ENCODE results near the gene RASAL3.
A peak's percentile ranks its signal among the peaks of the same experiment; 100 is the strongest.

DNA sequence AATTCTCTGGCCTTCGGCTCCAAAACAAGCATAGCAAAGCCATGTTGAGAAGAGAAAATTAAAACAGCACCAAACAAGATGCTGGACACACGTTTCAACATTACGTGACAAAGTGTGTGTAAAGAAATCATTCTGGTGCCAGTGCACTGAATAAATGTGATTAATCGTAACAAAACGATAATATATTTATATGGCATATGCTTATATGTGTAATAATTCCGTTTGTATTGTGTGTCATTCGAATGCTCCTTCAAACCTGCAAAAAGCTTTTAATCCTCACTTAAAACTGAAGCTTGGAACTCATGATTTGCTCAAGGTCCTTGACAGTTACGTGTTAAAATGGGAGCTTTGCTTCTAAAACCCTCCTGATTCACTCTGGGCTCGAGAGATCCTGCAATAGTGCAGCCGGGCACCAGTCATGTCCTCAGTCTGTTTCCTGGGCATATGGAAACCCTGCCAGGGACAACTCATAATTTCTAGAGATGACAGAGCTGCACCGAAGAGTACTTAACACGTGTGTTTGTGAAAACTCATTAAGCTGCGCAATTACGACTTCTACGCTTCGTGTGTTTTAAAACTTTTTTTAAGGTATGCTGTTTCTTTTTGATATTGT is 44.8 kb downstream of the RASAL3 start:
- TF ChIP-seq POLR2A (IDR thresholded peaks at IDR 0.05) = no peak
- TF ChIP-seq, protein P1, sequence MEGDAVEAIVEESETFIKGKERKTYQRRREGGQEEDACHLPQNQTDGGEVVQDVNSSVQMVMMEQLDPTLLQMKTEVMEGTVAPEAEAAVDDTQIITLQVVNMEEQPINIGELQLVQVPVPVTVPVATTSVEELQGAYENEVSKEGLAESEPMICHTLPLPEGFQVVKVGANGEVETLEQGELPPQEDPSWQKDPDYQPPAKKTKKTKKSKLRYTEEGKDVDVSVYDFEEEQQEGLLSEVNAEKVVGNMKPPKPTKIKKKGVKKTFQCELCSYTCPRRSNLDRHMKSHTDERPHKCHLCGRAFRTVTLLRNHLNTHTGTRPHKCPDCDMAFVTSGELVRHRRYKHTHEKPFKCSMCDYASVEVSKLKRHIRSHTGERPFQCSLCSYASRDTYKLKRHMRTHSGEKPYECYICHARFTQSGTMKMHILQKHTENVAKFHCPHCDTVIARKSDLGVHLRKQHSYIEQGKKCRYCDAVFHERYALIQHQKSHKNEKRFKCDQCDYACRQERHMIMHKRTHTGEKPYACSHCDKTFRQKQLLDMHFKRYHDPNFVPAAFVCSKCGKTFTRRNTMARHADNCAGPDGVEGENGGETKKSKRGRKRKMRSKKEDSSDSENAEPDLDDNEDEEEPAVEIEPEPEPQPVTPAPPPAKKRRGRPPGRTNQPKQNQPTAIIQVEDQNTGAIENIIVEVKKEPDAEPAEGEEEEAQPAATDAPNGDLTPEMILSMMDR (IDR thresholded peaks at IDR 0.05) = peak in 1 of 6 experiments; percentile 4

Data from esophagus squamous epithelium (tissue), 4 donors.